HUDEP-2 (cell line): ENCODE data around the gene GLRX.

Experiments
- DNase-seq, 76 experiments: peaks; one replicate each; lab custom pipeline; 2025; ENCODE audit not compliant: unreplicated experiment in 76 of 76; lab: John Stamatoyannopoulos, UW

The GLRX gene

DNA sequence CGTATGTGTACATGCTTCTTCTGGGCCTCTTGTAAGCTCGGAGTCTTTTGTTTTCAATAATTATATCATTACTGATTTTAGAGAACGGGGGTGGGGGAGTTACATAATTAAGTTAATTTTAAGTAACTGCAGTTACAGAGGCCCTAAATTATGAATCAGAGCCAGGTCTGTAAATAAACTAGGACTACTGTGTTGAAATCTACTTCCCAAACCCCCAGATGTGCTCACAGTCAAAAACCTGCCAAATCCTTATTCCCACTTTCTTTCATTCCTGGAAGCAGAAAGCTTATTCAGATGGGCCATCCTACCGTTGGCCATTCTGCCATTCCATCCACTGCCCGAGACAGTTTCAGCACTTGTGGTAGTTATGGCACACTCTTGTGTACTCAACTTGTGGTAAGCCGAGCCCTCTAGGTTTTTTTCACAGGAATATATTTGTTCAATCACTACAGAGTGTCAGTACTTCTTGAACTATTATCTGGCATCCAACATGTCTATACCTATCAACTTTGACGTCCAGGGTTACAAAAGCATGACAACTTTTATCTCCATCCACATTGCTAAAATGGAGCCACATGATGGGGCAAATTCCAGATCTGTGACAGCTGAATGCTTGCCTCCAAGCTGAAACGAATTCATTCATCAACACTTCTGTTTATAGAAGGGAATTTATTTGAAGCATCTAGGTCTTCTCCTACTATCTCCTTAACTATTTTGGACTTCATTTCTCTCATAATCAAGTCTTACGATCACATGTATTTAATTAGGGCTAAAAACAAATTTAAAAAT lies 37.8 kb downstream of the GLRX start:
- DNase-seq = no peak

DNA sequence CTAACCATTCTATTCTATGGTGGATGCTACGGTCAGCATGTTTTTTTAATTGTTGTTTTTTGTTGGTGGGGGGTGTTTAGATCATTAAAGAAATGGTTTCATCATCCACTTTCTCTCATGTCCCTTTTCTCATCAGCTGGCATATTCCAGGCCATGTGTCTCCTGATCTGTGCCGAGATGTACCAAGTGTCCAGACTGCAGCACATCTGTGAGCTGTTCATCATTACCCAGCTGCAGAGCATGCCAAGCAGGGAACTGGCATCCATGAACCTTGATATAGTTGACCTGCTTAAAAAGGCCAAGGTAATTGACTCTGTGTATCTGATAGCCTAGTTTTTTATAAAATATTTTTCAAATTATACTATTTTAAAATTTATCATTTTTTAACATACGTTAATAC lies 38.9 kb downstream of the GLRX start:
- DNase-seq = no peak

DNA sequence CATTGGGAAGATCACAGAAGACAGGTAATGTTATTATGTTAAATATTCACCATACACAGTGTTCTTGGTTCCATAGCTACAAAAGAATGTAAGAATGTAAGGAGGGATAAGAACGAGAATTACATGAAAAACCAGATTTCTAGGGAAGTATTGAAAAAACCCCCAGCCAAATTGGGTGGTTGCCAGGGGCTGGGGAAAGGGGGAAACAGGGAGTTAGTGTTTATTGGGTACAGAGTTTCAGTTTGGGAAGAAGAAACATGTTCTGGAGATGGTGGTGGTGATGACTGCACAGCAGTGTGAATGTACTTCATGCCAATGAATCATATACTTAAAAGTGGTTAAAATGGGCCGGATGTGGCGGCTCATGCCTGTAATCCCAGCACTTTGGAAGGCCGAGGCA lies 40.3 kb downstream of the GLRX start:
- DNase-seq = no peak

DNA sequence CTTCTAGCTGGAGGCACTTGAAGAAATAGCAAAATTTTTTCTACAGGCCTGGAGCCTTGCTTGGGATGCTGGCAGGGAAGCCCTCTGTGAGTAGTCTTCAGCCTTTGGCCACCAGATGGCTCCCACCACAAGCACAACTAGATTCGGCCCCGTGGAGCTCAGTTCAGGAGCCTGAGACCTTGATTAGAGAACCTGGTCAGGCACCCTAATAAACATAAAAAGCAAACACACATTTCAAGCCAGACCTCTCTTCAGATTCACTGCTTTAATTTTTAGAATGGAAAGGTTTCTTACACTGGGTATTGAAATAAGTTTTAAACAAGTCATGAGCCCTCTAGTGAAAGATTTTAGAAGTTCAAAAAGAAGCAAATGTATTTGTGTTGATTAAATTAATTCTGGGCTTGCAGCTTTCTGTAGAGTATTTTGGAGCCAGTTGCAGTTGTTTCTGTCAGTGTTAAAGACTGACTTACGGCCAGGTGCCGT lies 41.4 kb downstream of the GLRX start:
- peak in 71 of 76 experiments; percentile 11 to 76 (median 49) for DNase-seq

DNA sequence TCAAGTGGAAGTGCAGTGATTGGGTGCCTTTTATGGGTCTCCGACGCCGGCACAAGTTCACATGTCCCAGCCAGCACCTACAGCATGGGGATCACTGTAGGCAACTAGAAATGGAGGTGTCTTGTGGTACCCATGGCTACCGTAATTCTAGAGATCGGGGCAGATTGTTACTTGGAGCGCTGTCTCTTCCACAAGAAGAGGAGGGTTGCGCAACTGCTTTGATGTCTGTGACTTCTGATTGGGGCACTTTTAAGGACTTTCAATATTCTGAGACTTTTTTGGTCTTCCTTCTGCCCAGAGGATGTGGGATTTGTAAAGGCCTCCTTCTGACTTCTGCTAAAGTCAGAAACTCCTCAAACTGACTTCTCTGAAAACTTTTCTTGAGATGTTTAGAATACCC lies 41.9 kb downstream of the GLRX start:
- no peak for DNase-seq

DNA sequence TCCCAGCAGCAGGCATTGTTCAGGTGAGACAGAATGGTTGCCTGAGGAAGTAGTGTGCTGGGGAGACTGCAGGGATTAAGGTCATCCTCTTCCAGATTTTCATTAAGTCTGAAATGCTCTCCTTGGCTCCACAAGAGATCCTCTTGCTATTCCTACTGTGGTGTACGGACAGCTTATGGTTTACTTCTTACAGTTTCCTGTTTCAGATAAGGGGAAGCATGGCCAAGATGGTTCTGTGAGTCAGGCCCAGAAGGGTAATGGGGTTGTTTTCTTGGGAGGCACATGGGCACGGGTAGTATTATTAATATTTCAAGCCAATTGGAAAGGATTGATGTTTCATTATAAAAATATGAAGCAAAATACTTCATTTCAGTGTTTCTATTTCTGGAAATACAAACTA lies 42.9 kb downstream of the GLRX start:
- no peak for DNase-seq

DNA sequence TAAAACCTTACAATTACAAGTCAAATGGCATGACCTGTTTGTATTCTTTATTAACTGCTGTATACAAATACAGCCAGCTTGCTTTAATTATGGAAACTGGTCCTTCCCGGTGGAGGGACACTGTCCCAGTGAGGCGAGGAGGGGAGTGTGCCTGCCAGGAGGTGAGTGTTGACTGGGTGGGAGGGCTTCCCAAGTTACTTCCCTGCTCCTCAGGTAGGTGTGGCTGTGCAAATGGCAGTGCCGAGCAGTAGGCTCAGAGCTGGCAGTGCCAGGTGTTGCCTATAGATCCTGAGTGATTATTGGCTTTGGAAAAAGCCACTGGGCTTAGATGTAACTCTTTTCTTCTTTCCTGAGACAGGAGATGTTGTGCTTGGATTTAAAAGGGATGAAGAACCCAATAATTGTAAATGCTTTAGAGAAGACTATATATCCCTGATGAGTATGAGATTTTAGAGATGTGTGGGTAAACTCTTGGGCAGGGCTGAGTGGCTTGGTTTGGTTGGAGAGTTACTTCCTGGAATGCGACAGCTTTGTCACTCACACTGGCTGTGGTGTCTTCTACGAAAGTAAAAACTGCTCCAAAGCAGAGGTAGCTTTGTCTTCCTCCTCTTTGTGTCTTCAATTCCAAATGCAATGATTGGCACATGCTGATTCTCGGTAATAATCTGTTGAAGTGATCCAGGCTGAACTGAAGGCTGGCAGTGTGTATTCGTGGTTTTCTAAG lies 43.7 kb downstream of the GLRX start:
- DNase-seq = no peak

DNA sequence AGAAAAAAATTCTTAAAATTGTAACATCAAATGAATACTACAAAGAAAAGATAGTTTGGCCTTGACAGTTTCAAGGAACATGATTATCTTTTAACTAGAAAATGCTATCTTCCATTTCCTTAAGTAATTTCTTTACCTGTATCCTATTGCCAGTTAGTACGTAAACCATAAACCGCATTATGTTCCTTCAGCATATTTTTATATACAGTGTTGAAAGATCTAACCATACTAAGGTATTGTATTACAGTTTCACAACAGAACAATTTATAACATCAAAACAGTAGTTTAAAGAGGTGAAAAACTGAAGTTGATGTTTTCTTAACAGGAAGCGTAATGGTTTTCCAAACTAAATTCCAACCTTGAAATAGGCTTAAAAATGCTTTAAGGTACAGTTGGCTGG lies 45.1 kb downstream of the GLRX start:
- no peak for DNase-seq

DNA sequence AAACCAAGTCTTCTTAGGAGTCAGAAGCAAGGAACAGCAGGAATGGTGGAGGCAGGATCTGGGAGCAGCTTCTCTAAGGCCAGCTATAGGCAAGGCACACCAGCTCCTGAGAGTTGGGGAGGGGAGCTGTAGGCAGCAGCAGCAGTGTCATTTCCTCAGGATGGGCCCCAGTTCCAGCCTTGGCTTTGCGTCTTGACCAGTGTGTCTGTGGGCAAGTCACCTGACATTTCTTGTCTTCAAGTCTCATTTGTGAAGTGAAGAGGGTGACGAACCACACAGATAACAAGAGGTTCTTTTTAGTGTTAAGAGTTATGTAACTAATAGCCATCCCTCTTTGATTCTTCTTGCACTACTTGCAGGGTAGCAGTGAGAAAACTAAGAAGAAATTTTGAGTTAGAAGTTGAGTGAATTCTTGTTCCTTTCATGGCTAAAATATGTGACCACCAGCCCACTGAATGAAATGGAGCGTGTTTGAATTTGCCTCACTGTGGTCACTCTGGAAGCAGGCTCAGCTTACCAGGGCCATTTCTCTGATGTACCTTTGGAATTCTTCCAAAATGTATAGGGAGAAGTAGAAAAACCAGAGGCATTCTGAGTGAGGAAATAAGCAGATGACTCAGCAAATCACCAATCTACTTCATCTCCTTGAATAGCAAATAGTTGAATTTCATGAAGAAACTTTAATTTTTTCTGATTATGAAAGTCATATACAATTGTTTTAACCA lies 49.0 kb downstream of the GLRX start:
- peak in 24 of 76 experiments; percentile 3 to 44 (median 14) for DNase-seq

DNA sequence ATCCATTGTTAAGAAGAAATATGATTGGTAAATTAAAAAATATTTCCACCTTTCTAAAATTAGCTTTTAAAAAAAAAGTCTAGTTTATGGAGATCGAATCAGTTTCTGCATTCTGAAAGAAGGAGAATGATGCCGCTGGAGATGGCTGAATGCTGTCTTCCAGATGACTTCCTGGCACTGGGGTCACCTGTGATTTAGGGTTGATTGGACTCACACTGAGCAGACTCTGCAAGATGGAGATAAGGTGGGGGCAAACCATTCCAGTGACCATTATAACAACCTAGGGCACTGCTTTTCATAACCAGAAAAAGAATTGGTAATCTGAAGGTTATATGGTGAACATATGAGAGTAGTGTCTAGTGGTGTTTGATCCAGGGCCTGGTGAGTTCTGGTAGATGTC lies 50.6 kb downstream of the GLRX start:
- DNase-seq = no peak

DNA sequence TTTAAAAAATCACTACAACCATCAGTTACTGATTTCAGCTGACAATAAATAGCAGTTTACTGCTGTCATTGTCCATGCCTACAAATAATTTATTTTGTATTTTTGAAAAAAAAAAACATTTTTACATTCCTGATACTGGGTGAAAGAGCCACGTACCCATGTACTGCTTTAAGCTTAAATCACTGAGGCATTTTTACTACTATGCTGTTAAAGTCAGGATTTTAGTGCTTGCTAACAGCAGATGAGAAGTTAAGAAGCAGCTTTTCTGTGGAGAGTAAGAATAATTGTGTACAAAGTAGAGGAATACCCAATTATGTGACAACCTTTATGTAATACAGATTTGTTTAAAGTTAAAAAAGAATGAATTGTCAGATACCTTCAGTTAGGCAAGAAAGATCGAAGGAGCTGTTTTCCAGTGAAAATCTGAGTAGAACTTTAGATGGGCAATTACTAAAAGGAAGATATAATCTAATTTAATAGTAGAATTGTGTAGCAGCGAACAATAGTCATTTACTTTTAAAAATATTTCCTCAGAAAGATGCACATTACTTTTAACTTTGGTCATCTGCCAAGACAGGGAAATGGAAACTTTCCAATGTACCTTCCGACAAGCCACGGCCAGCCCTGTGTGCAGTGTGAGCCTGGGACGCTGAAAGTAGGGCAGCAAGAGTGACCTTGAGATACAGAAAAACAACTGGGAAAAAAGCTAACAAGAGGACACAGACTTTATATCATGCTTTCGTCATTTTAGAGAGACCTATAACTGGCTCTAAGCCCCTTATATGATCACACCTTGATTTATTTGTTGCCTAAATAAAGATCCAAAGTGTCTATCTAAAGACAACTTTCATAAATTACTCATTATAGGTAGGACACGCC lies 51.5 kb downstream of the GLRX start:
- DNase-seq = no peak

DNA sequence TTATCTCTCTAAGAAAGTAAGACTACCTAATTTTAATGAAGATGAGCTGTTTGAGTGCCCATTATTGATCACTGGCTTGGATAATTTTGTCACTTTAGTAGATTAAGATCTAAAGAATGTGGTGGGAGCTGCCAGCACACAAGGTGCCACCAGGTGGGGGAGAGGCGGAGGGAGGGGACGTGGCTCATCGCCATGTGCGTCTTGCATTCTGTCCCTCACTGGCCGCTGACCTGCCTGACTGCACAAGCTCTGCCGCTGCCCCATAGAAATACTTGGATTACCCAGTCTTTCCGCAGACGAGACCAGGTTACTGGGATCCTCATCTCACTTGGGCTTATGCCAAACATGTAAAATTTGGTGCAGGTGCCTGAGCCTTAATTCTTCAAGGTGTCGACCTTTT lies 53.8 kb downstream of the GLRX start:
- no peak for DNase-seq

DNA sequence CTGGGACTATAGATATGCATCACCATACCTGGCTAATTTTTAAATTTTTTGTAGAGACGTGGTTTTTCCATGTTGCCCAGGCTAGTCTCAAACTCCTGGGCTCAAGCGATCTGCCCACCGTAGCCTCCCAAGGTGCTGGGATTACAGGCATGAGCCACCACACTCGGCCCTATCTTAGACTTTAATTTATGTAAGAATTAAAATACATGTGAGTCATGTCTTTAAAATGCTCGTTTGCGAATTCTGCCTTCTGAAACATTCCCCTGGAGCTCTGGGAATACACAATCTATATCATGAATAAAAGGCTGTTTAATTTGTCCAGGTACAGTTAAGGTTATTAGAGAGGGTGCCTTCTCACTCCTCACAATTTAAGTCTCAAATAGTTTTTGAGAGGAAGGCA lies 58.6 kb downstream of the GLRX start:
- no peak for DNase-seq
